Measurements from ENCODE around the gene SYN1. TPM values are rescaled to one million over a fixed set of nuclear protein-coding genes. Genes with fewer than 3 reads are reported as not detected.

SYN1 gene
- total RNA-seq, 3 donors from 2014 or later (not counting 1 experiment from before 2014, with no cell fraction given) = 0.40 TPM; not detected in 2

- H3K4me3 ChIP-seq (ENCODE audit: low read length) = peak overlapping the region; percentile 64
- intact Hi-C loops (cut with micrococcal nuclease) = loop anchor here (2.0 to 10.0 kb wide), 3 partner anchors 98 to 467 kb away; partner anchors contain the start of genes UXT and ZNF81
- no peaks in the 10 kb centered on the region for H3K36me3 Mint-ChIP-seq
Observed at GRCh38 chrX:47560179-47560933, 59.3 kb downstream of the SYN1 start.

DNA sequence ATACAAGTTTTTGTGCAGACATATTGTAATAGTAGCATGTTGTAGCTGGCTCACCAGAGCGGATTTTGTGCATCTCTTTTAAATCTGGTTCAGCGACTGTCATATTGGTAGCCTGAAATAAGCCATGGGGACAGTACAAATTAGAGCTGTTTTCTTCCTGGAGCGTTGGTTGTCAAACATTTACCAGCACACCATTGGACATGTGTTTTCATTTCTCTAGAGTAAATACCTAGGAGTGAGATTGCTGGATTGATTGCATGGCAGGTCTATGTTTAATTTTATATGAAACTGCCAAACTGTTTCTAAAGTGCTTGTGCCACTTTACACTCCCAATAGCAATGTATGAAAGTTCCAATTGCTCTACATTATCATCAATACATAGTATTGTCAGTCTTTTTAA lies 61.2 kb downstream of the SYN1 start:
- TF ChIP-seq CTCF (IDR thresholded peaks at IDR 0.05) = no peak
- Histone ChIP-seq H3K9me3 (ENCODE audit: control insufficient read depth, insufficient read depth, low read length) (no peaks in the 10 kb centered on the region), H3K4me3 (ENCODE audit: low read length) (no peak overlapping the region), H3K27me3 (ENCODE audit: control insufficient read depth, insufficient read depth, low read length) (no peaks in the 10 kb centered on the region), H3K36me3 (ENCODE audit: control insufficient read depth, insufficient read depth, low read length) (peaks cover 8% of the 10 kb centered on the region), H3K27ac (ENCODE audit: low read length) (no peak overlapping the region), H3K4me1 (ENCODE audit: control insufficient read depth, insufficient read depth, low read length) (peaks cover 26% of the 10 kb centered on the region)
- Mint-ChIP-seq H3K27ac (no peak overlapping the region), H3K9me3 (no peaks in the 10 kb centered on the region), H3K27me3 (ENCODE audit: low read depth in 2 of 2) (no peaks in the 10 kb centered on the region), H3K4me3 (no peak overlapping the region), H3K36me3 (no peaks in the 10 kb centered on the region), H3K4me1 (peaks cover 18 to 36% of the 10 kb centered on the region in 2 donors)
- DNase-seq = no peak
- ATAC-seq = no peak
- WGBS (ENCODE audit: insufficient coverage) = 96% methylated on average over 2 of the region's 3 CpGs
- intact Hi-C loops (cut with micrococcal nuclease) = no loop called here

More at GRCh38 chrX:47560179-47560933, 59.3 kb downstream of the SYN1 start:
- H3K36me3 ChIP-seq (ENCODE audit: control insufficient read depth, insufficient read depth, low read length) = peaks cover 25% of the 10 kb centered on the region
- 3% methylated on average over 8 of the region's 15 CpGs for WGBS (ENCODE audit: insufficient coverage)
- no peaks in the 10 kb centered on the region for H3K9me3 ChIP-seq (ENCODE audit: control insufficient read depth, insufficient read depth, low read length)
- no peak for DNase-seq
- H3K4me1 Mint-ChIP-seq = peaks cover 21 to 45% of the 10 kb centered on the region in 2 donors
- peak overlapping the region; percentile 96 for H3K4me3 Mint-ChIP-seq
- H3K27me3 Mint-ChIP-seq (ENCODE audit: low read depth in 2 of 2) = no peaks in the 10 kb centered on the region
- H3K27me3 ChIP-seq (ENCODE audit: control insufficient read depth, insufficient read depth, low read length) = no peaks in the 10 kb centered on the region
- peaks cover 35% of the 10 kb centered on the region for H3K4me1 ChIP-seq (ENCODE audit: control insufficient read depth, insufficient read depth, low read length)
- ATAC-seq = no peak
- peak overlapping the region; percentile 97 for H3K27ac ChIP-seq (ENCODE audit: low read length)
- peak overlapping the region; percentile 95 to 97 for H3K27ac Mint-ChIP-seq
- H3K9me3 Mint-ChIP-seq = no peaks in the 10 kb centered on the region
- no peak for TF ChIP-seq CTCF (IDR thresholded peaks at IDR 0.05)

- Histone ChIP-seq H3K36me3 (ENCODE audit: control insufficient read depth, insufficient read depth, low read length) (no peaks in the 10 kb centered on the region), H3K27ac (ENCODE audit: low read length) (peak overlapping the region; percentile 74), H3K9me3 (ENCODE audit: control insufficient read depth, insufficient read depth, low read length) (no peaks in the 10 kb centered on the region), H3K27me3 (ENCODE audit: control insufficient read depth, insufficient read depth, low read length) (no peaks in the 10 kb centered on the region), H3K4me3 (ENCODE audit: low read length) (peak overlapping the region; percentile 60), H3K4me1 (ENCODE audit: control insufficient read depth, insufficient read depth, low read length) (peaks cover 8% of the 10 kb centered on the region)
- H3K27ac Mint-ChIP-seq = peak overlapping the region; percentile 89 to 95
- under 1% methylated on average over 20 of the region's 20 CpGs for WGBS (ENCODE audit: insufficient coverage)
- peaks cover 15% of the 10 kb centered on the region in 2 donors for H3K4me1 Mint-ChIP-seq
- H3K4me3 Mint-ChIP-seq = peak overlapping the region; percentile 93
- no peaks in the 10 kb centered on the region for H3K27me3 Mint-ChIP-seq (ENCODE audit: low read depth in 2 of 2)
- DNase-seq (peak; percentile 76 to 90), ATAC-seq (peak; percentile 82 to 95 (median 84))
- intact Hi-C loops (cut with micrococcal nuclease) = no loop called here
- H3K9me3 Mint-ChIP-seq = no peaks in the 10 kb centered on the region
- H3K36me3 Mint-ChIP-seq = no peaks in the 10 kb centered on the region
- no peak for TF ChIP-seq CTCF (IDR thresholded peaks at IDR 0.05)
Observed at GRCh38 chrX:47556045-47556623, 63.5 kb downstream of the SYN1 start.
